IPS-11a (cell line): ENCODE results near the gene FNBP1.
"Not testable (repeated sequence)": the region's sequence is repeated elsewhere in the genome, so short reads cannot be mapped to it uniquely, and the experiment has no call there.

Source experiments
- H3K4me3 ChIP-seq: one replicate; pipeline ENCODE4 v1.5.1; 2013; ENCODE audit warnings: low read depth, low read length, control low read depth

Gene FNBP1

GRCh38 chr9:130023144-130023787 is 19.7 kb downstream of the FNBP1 start:
- no peak overlapping the region for H3K4me3 ChIP-seq

- no peak overlapping the region for H3K4me3 ChIP-seq
Observed at GRCh38 chr9:130022566-130023143, 20.3 kb downstream of the FNBP1 start.

GRCh38 chr9:130021842-130022241 is 21.1 kb downstream of the FNBP1 start:
- H3K4me3 ChIP-seq = not testable (repeated sequence)

DNA sequence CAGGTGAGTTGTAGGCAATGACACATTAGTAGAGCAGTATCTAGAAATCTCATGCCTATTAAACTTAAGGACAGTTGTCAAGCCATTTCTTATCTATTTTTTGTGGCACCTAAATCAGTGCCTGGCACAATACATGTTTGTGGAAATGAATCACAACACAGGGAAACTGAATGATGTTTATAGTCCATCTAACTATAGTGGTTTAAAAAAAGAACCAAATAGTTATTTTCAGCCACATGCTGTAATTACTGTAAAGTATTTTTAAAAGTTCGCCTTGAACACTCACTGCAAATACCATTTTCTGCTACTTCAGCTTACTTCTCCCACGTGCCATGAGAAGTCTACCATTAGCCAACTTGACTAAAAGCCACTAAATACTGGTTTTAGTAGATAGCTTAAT is 21.9 kb downstream of the FNBP1 start:
- H3K4me3 ChIP-seq = no peak overlapping the region

GRCh38 chr9:130020618-130021017 is 22.4 kb downstream of the FNBP1 start:
- no peak overlapping the region for H3K4me3 ChIP-seq

- H3K4me3 ChIP-seq = no peak overlapping the region
Observed at GRCh38 chr9:130018265-130018664, 24.7 kb downstream of the FNBP1 start.

DNA sequence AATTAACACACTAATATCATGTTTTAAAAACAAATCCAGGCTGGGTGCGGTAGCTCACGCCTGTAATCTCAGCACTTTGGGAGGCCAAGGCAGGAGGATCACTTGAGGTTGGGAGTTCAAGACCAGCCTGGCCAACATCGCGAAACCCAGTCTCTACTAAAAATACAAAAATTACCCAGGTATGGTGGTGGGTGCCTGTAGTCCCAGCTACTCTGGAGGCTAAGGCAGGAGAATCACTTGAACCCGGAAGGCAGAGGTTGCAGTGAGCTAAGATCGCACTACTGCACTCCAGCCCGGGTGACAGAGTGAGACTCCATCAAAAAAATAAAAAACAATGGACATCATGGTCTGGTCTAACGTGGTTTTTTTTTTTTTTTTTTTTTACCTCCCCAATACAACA is 25.5 kb downstream of the FNBP1 start:
- not testable (repeated sequence) for H3K4me3 ChIP-seq

DNA sequence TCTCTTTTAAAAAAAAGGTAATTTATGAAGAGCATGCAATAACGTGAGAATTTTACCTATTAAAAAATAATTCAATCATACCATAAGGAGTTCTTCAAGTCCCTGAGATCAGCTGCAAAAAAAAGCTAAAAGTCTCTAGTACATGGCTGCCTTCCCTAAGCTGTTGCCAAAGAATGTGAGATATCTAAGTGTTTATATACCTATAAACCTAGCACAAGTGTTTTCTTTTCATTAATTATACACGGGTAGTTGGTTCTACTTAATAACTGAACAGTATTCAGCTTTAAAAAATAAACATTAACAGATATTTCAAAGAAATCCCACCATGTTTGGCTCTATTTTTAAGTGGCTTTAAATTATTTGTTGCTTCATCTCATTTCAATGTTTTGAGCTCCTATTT is 25.9 kb downstream of the FNBP1 start:
- no peak overlapping the region for H3K4me3 ChIP-seq

- H3K4me3 ChIP-seq = no peak overlapping the region
Observed at GRCh38 chr9:130015353-130016019, 27.5 kb downstream of the FNBP1 start.

- H3K4me3 ChIP-seq = no peak overlapping the region
Observed at GRCh38 chr9:130013326-130013725, 29.7 kb downstream of the FNBP1 start.

GRCh38 chr9:130010151-130010988 is 32.6 kb downstream of the FNBP1 start:
- no peak overlapping the region for H3K4me3 ChIP-seq

DNA sequence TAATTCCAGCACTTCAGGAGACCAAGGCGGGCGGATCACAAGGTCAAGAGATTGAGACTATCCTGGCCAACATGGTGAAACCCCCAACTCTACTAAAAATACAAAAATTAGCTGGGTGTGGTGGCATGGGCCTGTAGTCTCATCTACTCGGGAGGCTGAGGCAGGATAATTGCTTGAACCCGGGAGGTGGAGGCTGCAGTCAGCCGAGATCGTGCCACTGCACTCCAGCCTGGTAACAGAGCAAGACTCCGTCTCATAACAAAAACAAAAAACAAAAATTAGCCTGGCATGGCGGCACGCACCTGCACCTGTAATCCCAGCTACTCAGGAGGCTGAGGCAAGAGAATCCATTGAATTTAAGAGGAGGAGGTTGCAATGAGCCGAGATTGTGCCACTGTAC is 33.4 kb downstream of the FNBP1 start:
- H3K4me3 ChIP-seq = not testable (repeated sequence)

DNA sequence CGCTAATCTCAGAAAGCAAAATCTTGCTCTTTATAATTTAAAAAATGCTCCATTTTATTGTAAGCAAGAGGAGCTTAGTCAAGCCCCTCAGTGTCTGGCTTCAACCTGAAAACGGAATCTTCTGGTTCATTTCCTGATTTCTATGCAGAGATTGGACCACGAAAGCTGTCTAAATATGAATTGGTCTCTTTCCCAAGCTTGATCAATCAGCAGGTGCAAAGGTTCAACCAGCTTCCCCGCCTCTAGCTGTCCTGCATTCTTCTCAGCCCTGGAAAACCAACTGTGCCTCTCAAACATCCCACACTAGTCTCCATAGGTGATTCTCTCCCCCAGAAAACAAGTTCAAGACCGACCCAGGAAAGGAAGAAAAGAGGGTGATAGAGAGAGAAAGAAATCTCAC is 34.5 kb downstream of the FNBP1 start:
- no peak overlapping the region for H3K4me3 ChIP-seq

DNA sequence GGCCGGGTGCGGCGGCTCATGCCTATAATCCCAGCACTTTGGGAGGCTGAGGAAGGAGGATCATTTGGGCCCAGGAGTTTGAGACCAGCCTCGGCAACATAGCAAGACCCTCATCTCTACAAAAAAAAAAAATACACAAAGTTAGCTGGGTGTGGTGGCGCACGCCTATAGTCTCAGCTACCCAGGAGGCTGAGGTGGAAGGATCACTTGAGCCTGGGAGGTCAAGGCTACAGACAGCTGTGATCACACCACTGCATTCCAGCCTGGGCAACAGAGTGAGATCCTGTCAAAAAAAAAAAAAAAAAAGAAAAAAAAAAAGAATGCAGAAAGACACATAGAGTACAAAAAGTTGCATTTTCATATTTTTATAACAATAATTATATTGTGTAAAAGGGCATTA is 36.0 kb downstream of the FNBP1 start:
- H3K4me3 ChIP-seq = not testable (repeated sequence)

DNA sequence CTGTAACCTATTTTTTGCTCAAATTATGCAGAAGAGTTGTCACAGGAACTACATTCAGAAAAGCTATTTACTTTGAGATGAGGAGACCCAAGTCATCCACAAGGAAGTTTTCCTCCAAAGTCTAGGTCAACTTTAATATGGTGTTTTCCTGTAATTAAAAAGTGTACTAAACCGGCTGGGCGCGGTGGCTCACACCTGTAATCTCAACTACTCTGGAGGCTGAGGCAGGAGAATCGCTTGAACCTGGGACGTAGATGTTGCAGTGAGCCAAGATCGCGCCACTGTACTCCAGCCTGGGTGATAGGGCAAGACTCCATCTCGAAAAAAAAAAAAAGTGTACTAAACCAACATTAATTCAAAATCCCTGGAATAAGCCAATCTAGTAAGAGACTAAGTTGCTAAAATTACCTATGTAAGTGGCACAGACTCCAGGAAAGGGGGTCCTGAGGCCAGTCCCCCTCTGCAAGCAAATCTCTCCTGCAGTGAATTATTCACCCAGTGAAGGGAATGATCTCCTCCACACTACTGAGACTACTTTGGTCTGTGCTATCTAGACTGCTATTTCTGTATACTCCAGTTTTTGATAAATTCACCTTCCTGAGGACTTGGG is 38.9 kb downstream of the FNBP1 start:
- H3K4me3 ChIP-seq = no peak overlapping the region

GRCh38 chr9:130002320-130002719 is 40.7 kb downstream of the FNBP1 start:
- H3K4me3 ChIP-seq = no peak overlapping the region

GRCh38 chr9:130001190-130001589 is 41.8 kb downstream of the FNBP1 start:
- no peak overlapping the region for H3K4me3 ChIP-seq

- H3K4me3 ChIP-seq = no peak overlapping the region
Observed at GRCh38 chr9:129999141-129999510, 43.9 kb downstream of the FNBP1 start.

- H3K4me3 ChIP-seq = no peak overlapping the region
Observed at GRCh38 chr9:129998491-129999140, 44.4 kb downstream of the FNBP1 start.

DNA sequence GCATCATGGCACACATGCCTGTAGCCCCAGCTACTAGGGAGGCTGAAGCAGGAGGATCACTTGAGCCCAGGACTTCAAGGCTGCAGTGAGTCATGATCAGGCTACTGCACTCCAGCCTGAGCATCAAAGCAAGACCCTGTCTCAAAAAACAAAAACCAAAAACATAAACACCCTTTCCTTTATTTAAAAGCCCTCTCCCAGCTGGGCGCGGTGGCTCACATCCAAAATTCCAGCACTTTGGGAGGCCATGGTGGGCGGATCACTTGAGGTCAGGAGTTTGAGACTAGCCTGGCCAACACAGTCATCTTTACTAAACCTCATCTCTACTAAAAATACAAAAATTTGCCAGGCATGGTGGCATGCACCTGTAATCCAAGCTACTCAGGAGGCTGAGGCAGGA is 45.3 kb downstream of the FNBP1 start:
- H3K4me3 ChIP-seq = not testable (repeated sequence)
